ENCODE measurements around the gene ARID1B.
"Not testable (repeated sequence)": the region's sequence is repeated elsewhere in the genome, so short reads cannot be mapped to it uniquely, and the experiment has no call there.

ARID1B gene

DNA sequence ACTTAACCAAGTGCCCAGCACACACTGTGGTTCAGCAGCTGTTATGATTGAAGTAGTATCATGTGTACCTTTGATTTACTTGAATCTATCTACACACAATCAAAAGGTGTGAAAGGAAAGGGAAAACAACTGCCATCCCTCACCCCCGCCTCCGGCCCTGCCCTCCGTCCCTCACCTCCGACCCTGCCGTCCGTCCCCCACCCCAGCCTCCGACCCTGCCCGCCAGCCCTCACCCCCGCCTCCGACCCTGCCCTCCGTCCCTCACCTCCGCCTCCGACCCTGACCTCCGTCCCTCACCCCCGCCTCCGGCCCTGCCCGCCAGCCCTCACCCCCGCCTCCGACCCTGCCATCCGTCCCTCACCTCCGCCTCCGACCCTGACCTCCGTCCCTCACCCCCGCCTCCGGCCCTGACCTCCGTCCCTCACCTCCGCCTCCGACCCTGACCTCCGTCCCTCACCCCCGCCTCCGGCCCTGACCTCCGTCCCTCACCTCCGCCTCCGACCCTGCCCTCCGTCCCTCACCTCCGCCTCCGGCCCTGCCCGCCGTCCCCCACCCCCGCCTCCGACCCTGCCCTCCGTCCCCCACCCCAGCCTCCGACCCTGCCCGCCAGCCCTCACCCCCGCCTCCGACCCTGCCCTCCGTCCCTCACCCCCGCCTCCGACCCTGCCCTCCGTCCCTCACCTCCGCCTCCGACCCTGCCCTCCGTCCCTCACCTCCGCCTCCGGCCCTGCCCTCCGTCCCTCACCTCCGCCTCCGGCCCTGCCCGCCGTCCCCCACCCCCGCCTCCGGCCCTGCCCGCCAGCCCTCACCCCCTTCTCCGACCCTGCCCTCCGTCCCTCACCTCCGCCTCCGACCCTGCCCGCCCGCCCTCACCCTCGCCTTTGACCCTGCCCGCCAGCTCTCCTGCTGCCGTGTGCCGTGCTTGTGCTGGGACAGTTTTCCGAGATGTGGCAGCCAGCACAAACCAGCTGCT lies 370.2 kb downstream of the ARID1B start:
- DNase-seq (ENCODE audit: low read depth in 4 of 4, low spot score in 1 of 4) = not testable (repeated sequence)

- DNase-seq (ENCODE audit: low read depth in 4 of 4, low spot score in 1 of 4) = no peak
These were observed 371.5 kb downstream of the ARID1B start for GRCh38 chr6:157148391-157149323.

DNA sequence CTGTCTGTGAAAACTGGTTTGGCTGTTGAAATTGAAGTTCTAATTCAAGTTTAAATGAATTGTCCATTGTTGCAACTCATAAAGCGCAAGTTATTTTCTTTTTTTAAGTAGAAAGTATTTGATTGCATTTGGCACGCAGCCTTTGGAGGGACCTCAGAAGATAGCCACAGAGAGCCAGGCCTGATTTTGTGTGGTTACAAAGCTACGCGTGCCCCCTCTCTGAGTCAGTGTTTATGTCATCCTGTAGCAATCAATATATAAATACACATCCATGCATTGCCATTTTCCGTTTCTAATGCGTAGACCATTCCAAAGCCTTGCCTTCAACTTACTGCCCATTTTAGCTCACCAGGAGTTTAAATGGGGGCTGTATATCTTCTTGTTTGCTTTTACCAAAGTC lies 372.9 kb downstream of the ARID1B start:
- no peak for DNase-seq (ENCODE audit: low read depth in 4 of 4, low spot score in 1 of 4)

GRCh38 chr6:157151029-157151428 lies 373.9 kb downstream of the ARID1B start:
- no peak for DNase-seq (ENCODE audit: low read depth in 4 of 4, low spot score in 1 of 4)

DNA sequence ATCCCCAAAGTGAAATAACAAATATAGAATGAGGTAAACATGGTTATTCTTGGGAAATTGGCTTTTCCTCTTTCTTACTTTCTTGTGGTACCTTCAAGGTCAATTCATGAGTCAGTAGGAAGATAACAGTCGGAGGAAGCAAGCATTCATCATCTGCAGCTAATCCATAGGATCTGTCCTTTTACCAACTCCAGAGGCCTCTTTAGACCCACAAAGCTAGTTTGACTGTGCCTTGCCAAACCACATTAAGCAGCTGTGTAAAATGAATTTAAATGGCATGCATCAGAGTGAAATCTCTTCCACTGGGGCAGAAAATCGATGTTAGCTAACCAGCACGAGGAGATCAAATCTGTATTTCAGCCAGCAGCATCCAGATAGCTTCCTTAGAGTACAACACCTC lies 374.8 kb downstream of the ARID1B start:
- no peak for DNase-seq (ENCODE audit: low read depth in 4 of 4, low spot score in 1 of 4)

GRCh38 chr6:157152556-157152955 lies 375.4 kb downstream of the ARID1B start:
- DNase-seq (ENCODE audit: low read depth in 4 of 4, low spot score in 1 of 4) = no peak

GRCh38 chr6:157155804-157156203 lies 378.6 kb downstream of the ARID1B start:
- DNase-seq (ENCODE audit: low read depth in 4 of 4, low spot score in 1 of 4) = no peak

DNA sequence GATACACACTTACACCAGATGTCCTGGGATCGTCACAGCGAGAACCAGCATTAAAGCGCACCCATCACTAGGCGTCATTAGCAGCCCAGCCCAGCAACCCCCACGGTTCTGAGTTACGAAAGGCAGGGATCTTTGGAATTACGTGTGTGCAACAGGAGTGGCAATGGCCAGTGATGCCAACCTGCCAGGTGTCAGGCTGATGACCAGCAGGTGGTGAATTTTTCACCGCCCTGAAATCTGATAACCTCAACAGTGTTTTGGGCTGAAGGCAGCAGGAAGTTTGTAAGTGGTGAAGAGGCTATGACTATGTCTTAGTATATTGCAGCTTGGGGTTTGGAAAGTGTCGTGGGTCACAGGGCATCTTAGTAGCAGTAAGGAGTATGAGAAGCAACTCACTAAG lies 380.1 kb downstream of the ARID1B start:
- no peak for DNase-seq (ENCODE audit: low read depth in 4 of 4, low spot score in 1 of 4)

DNA sequence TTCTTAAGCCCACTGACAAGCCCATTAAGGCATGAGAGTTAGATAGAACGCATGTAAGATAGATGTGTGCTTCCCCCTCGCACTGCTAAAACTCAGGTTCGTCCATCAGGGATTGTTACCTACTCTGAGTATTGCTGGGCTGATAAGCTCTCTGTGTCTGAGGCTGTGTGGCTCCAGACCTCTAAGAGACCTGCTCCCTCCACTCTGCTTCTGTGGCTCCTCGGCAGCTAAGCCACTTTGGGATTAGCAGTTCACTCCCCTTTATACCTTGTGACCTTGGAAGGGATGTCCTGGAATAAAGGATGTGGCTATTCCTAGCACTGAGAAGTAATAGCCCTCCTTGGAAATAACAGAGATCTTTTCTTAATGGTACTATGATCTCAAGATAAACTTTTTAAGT lies 381.3 kb downstream of the ARID1B start:
- DNase-seq (ENCODE audit: low read depth in 4 of 4, low spot score in 1 of 4) = no peak

- no peak for DNase-seq (ENCODE audit: low read depth in 4 of 4, low spot score in 1 of 4)
These were observed 381.7 kb downstream of the ARID1B start for GRCh38 chr6:157158897-157159296.

- DNase-seq (ENCODE audit: low read depth in 4 of 4, low spot score in 1 of 4) = no peak
These were observed 382.2 kb downstream of the ARID1B start for GRCh38 chr6:157159348-157159747.

DNA sequence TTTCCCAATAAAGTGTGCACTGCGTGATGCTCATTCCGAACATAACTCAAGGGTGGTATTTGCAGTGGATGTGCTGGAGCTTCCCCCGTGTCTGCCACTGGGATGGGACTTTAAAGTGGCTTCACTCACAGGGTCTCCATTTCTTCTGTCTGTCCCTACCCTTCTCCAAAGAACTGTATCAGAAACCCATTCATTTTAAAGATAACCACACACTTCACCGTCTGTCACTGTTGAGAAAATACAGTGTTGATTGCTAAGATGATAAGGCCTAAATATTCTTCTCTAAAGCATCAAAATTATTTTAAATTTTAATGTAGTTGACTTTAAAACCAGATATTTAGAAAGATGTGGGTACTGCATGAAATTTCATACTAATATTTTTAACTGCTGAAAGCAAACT lies 384.7 kb downstream of the ARID1B start:
- no peak for DNase-seq (ENCODE audit: low read depth in 4 of 4, low spot score in 1 of 4)

DNA sequence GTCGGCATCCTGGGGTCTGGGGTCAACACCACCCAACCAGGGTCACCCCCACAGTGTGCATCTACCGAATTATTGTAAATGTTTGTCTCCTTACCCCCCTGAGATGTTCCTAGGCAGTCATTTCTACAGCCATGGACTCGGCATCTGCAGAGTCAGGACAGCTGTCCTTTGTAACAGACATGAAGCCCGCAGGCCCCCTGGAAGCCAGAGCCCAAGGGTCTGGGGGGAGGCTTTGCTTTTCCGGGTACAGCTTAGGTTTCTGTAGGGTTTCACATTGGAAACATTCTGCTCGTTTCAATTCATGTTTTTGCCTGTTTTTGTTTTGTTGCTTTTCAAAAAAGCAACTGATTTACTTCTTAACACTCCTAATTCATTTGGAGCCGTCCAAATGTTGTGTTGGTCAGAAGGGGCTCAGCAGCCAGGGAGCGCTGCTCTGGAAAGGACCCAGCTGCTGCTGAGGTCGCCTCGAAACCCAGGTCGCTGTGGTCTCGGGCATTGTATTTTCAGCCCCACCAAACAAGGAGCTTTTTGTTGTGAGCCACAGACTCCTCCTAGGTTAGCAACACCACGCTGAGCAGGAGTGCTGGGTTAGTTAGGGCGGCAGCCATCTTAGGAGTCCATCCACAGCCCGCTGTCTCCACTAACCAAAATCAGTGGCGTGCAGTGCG lies 385.7 kb downstream of the ARID1B start:
- DNase-seq (ENCODE audit: low read depth in 4 of 4, low spot score in 1 of 4) = no peak

GRCh38 chr6:157163434-157164159 lies 386.4 kb downstream of the ARID1B start:
- no peak for DNase-seq (ENCODE audit: low read depth in 4 of 4, low spot score in 1 of 4)

DNA sequence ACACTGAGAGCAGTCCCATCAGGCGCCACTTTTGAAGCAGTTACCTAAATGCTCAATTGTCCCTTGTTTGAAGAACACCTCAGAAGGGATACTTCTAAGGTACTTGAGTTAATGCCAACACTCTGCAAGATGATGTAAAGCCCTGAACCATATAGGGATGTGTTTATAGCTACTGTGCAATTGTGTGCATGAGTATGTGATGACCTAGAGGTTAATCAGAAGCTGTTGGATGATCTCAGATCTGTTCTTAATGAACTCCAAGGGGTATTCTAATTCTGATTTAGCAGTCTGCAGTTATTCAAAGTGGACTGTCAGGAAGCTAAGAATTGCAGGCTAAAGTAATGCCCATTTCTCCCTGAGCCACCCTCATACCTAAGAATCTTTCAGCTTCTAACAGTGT lies 387.8 kb downstream of the ARID1B start:
- no peak for DNase-seq (ENCODE audit: low read depth in 4 of 4, low spot score in 1 of 4)

GRCh38 chr6:157166784-157167183 lies 389.6 kb downstream of the ARID1B start:
- DNase-seq (ENCODE audit: low read depth in 4 of 4, low spot score in 1 of 4) = no peak

GRCh38 chr6:157167837-157168236 lies 390.7 kb downstream of the ARID1B start:
- DNase-seq (ENCODE audit: low read depth in 4 of 4, low spot score in 1 of 4) = no peak

GRCh38 chr6:157168471-157168870 lies 391.3 kb downstream of the ARID1B start:
- no peak for DNase-seq (ENCODE audit: low read depth in 4 of 4, low spot score in 1 of 4)

DNA sequence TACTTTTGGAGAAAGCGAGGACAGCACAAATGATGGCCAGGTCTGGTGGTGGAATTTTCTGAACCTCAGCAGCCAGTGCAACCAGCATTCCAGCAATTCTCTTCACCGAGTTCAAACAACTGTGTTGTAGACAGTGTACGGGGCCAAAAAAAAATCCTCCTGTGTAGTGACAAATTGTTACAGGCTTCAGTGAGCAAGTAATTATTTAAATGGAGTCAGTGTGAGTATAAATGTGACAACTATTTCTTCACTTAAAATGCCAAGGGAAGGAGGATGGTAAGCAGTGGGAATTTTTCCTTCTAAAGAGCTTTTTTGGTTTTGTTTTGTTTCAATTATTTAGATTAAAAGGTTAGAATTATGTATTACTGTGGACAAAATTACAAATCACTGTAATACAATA lies 392.0 kb downstream of the ARID1B start:
- DNase-seq (ENCODE audit: low read depth in 4 of 4, low spot score in 1 of 4) = no peak

GRCh38 chr6:157169656-157170055 lies 392.5 kb downstream of the ARID1B start:
- no peak for DNase-seq (ENCODE audit: low read depth in 4 of 4, low spot score in 1 of 4)

- no peak for DNase-seq (ENCODE audit: low read depth in 4 of 4, low spot score in 1 of 4)
These were observed 393.4 kb downstream of the ARID1B start for GRCh38 chr6:157170535-157170934.
